K562 (cell line): Measurements from ENCODE around the gene IRF4. TPM values are rescaled to one million over a fixed set of nuclear protein-coding genes. Genes with fewer than 3 reads are reported as not detected.

ENCODE experiments used
- ATAC-seq: fragments of 200-7000 bp; cut with Tn5 transposase; 3 replicates; pipeline ENCODE4 v1.9.1; 2020; ENCODE audit warnings: moderate library complexity
- BruUV-seq: library from RNA; stranded (reverse); fragments of 400-500 nt; replicated peaks from 2 replicates; lab custom pipeline; 2021; lab: Mats Ljungman, UMichigan
- CTCF ChIA-PET: fragments of 300-600 bp; formaldehyde crosslinking; extraction: SDS; loops from one replicate; lab custom pipeline; 2021; ENCODE audit warnings: low intra/inter-chr PET ratio; lab: Yijun Ruan, JAX
- POLR2A ChIA-PET: fragments of 300-600, 350-650 bp; sonication (Branson Sonifier 250); formaldehyde crosslinking; extraction: SDS; loops from one replicate; lab custom pipeline; 2021; ENCODE audit warnings: antibody characterized with exemption, inconsistent platforms; lab: Yijun Ruan, JAX
- DNase-seq, 4 experiments: peaks; one replicate each; pipeline versions ENCODE4 v3.0.0 to v3.0.0-alpha.2; 2011 to 2018; ENCODE audit warnings: low spot score in 3 of 4, mixed read lengths in 3 of 4; ENCODE audit errors: extremely low read depth in 1 of 4
- FAIRE-seq: peaks from 2 replicates; lab custom pipeline; 2011; peaks lifted over from hg19 to GRCh38; lab: Jason Lieb, UNC
- H2AFZ ChIP-seq: 2 replicates; pipeline ENCODE4 v1.6.0; 2011; ENCODE audit warnings: low read depth, low read length, control low read depth, inconsistent platforms
- H3K27ac ChIP-seq: fragments of 200-600 bp; 3 replicates; pipeline ENCODE4 v1.8.0; 2011; ENCODE audit warnings: low read depth, mild to moderate bottlenecking, control low read depth, inconsistent platforms, low read length, moderate library complexity, mixed read lengths; ENCODE audit errors: extremely low read depth
- H3K27me3 ChIP-seq, 2 experiments: fragments of 300-600 bp in 1 of 2; 2 replicates in 1 of 2; 3 replicates in 1 of 2; pipeline versions ENCODE4 v1.6.0 to v1.8.0; 2011; ENCODE audit warnings: inconsistent platforms in 2 of 2, low read length in 2 of 2, mild to moderate bottlenecking in 1 of 2, mixed read lengths in 1 of 2, moderate library complexity in 1 of 2; ENCODE audit not compliant: control insufficient read depth in 2 of 2, insufficient read depth in 2 of 2
- H3K36me3 ChIP-seq: fragments of 300-600 bp; 3 replicates; pipeline ENCODE4 v1.8.0; 2011; ENCODE audit warnings: mild to moderate bottlenecking, low read length, inconsistent platforms; ENCODE audit not compliant: control insufficient read depth, insufficient read depth
- H3K4me1 ChIP-seq, 2 experiments: fragments of 200-600 bp in 1 of 2; replicated peaks in 1 of 2; 2 replicates in 1 of 2; 3 replicates in 1 of 2; pipeline versions ENCODE4 v1.5.1 to v1.8.0; 2011; ENCODE audit warnings: inconsistent platforms in 2 of 2, low read length in 2 of 2, mild to moderate bottlenecking in 1 of 2, mixed read lengths in 1 of 2, moderate library complexity in 1 of 2; ENCODE audit not compliant: control insufficient read depth in 2 of 2, insufficient read depth in 2 of 2
- H3K4me2 ChIP-seq: 2 replicates; pipeline ENCODE4 v1.6.1; 2011; ENCODE audit warnings: low read length, control low read depth, inconsistent platforms, mixed read lengths; ENCODE audit not compliant: insufficient read depth
- H3K4me3 ChIP-seq: fragments of 200-600 bp; sonication (generic), shearing (Covaris generic); 2 replicates; pipeline ENCODE4 v1.5.1; 2016; ENCODE audit warnings: control low read depth, inconsistent platforms
- H3K79me2 ChIP-seq: fragments of 200-600 bp; 3 replicates; pipeline ENCODE4 v1.8.0; 2011; ENCODE audit warnings: low read length, inconsistent platforms; ENCODE audit not compliant: control insufficient read depth, insufficient read depth
- H3K9ac ChIP-seq, 2 experiments: 2 replicates each; pipeline versions ENCODE4 v1.6.0 to v1.6.1; 2011; ENCODE audit warnings: low read depth in 2 of 2, low read length in 2 of 2, control low read depth in 1 of 2, inconsistent platforms in 1 of 2, mild to moderate bottlenecking in 1 of 2, mixed read lengths in 1 of 2; ENCODE audit not compliant: insufficient read depth in 1 of 2
- H3K9me1 ChIP-seq: one replicate; pipeline ENCODE4 v1.6.0; 2011; ENCODE audit warnings: inconsistent platforms, mild to moderate bottlenecking, low read length, moderate library complexity; ENCODE audit not compliant: control insufficient read depth, insufficient read depth
- H3K9me3 ChIP-seq: replicated peaks from 2 replicates; pipeline ENCODE4 v1.5.1; 2011; ENCODE audit warnings: low read depth, low read length, inconsistent platforms; ENCODE audit not compliant: control insufficient read depth, insufficient read depth
- H4K20me1 ChIP-seq: replicated peaks from 2 replicates; pipeline ENCODE4 v1.6.1; 2011; ENCODE audit warnings: low read length, inconsistent platforms, mixed read lengths; ENCODE audit not compliant: control insufficient read depth, insufficient read depth
- CREB5 ChIP-seq: fragments of 250-450 bp; sonication (Bioruptor Pico); IDR thresholded peaks from 2 replicates; pipeline ENCODE4 v1.5.0; 2020; ENCODE audit warnings: mild to moderate bottlenecking
- DLX4 ChIP-seq: fragments of 250-450 bp; sonication (Bioruptor Pico); IDR thresholded peaks from 2 replicates; pipeline ENCODE4 v1.6.1; 2021; ENCODE audit warnings: mild to moderate bottlenecking
- ILK ChIP-seq: fragments of 450-650 bp; IDR thresholded peaks from 2 replicates; pipeline ENCODE4 v1.6.1; 2016; ENCODE audit warnings: missing genetic modification characterization, low read depth, mild to moderate bottlenecking, missing compliant biosample characterization, moderate library complexity, borderline replicate concordance
- MED1 ChIP-seq: sonication (generic); formaldehyde crosslinking; IDR thresholded peaks from 2 replicates; pipeline ENCODE4 v1.8.1; 2023; ENCODE audit warnings: missing genetic modification reagents, borderline replicate concordance
- POLR2AphosphoS2 ChIP-seq: IDR thresholded peaks from 2 replicates; pipeline ENCODE4 v1.6.1; 2012; ENCODE audit warnings: low read length, improper control_type of control experiment
- RNF219 ChIP-seq: fragments of 250-450 bp; sonication (Bioruptor Pico); IDR thresholded peaks from 2 replicates; pipeline ENCODE4 v1.5.0; 2022; ENCODE audit warnings: mild to moderate bottlenecking
- XRCC5 ChIP-seq: fragments of 200-400 bp; formaldehyde crosslinking; IDR thresholded peaks from 2 replicates; pipeline ENCODE4 v1.6.1; 2017; ENCODE audit warnings: low read depth, mild to moderate bottlenecking, low read length
- ZMIZ1 ChIP-seq, 2 experiments: fragments of 150-350 bp in 1 of 2; IDR thresholded peaks; 2 replicates each; pipeline ENCODE4 v1.6.1; 2012 to 2016; ENCODE audit warnings: low read depth in 2 of 2, low read length in 2 of 2, mild to moderate bottlenecking in 1 of 2, moderate library complexity in 1 of 2
- WGBS: fragments of 100-300 bp; shearing (Covaris generic); methylation state at CpG from one replicate; pipeline ENCODE4 v1.1.6; 2016; ENCODE audit warnings: low coverage, mixed read lengths; ENCODE audit not compliant: insufficient coverage; ENCODE audit errors: missing lambda C conversion rate; 5-methylcytosine and 5-hydroxymethylcytosine counted together
- in situ Hi-C: fragments of 300-500 bp; cut with MboI; formaldehyde crosslinking; loops from 4 replicates; pipeline ENCODE4 v1.15.0; 2018; ENCODE audit warnings: inconsistent platforms, mixed read lengths
- intact Hi-C: fragments of 100-400 bp; cut with micrococcal nuclease; formaldehyde crosslinking; loops from 2 replicates; pipeline ENCODE4 v1.14.2; 2022
- polyA plus RNA-seq, 8 experiments: library from polyadenylated mRNA; depleted of rRNA in 4 of 8; stranded (reverse) in 5 of 8; unstranded in 3 of 8; fragments of >200 nt; fragmentation: Nextera tagmentation in 2 of 8; fragmentation: Illumina TruSeq in 1 of 8; extraction: Ambion mirVana in 2 of 8; extraction: Trizol in 1 of 8; gene quantifications; 2 replicates each; pipeline versions ENCODE4 v1.2.1 to v1.2.3, GENCODE V29; 2011 to 2014; ENCODE audit warnings: inconsistent platforms in 1 of 8, missing spikeins in 1 of 8
- total RNA-seq, 7 experiments: library from RNA; depleted of rRNA in 6 of 7; stranded (reverse); fragments of >200 nt in 6 of 7; fragmentation: Illumina TruSeq in 2 of 7; extraction: Trizol in 2 of 7; gene quantifications; 2 replicates each; pipeline versions ENCODE4 v1.2.1 to v1.2.3, GENCODE V29; 2011 to 2021; ENCODE audit warnings: low replicate concordance in 1 of 7

The IRF4 gene
- total and polyA plus RNA-seq, 9 of the 15 experiments (the other 6 are each of a cell fraction or from before 2014, with no cell fraction given), result 0.05 to 0.33 (median 0.09) TPM; not detected in 6

GRCh38 chr6:343226-343935 is 48.2 kb upstream of the IRF4 start:
- Histone ChIP-seq H3K27ac (no peak overlapping the region), H3K4me3 (no peak overlapping the region), H3K79me2 (no peaks in the 10 kb centered on the region), H3K4me2 (no peak overlapping the region), H2AFZ (no peak overlapping the region), H3K36me3 (no peaks in the 10 kb centered on the region), H3K9ac (no peak overlapping the region), H3K9me1 (no peaks in the 10 kb centered on the region), H3K4me1 (peaks cover 20 to 37% of the 10 kb centered on the region in 2 experiments), H3K27me3 (peaks cover 0 to 17% of the 10 kb centered on the region in 2 experiments; a peak in 3 of 5 replicates), H4K20me1 (peaks cover 10% of the 10 kb centered on the region; the same call in 1 of the 2 replicates), H3K9me3 (no peaks in the 10 kb centered on the region)
- ChIA-PET CTCF (no interaction called here), POLR2A (interaction anchor here (1.2 kb wide), 1 partner anchor 21 kb away, joined by 3 read pairs; no protein-coding TSS in a partner anchor)
- intact Hi-C loops, result no loop called here
- no peak for FAIRE-seq
- TF ChIP-seq POLR2AphosphoS2 (no peak), DLX4 (CRISPR knock-in tag) (no peak), RNF219 (CRISPR knock-in tag) (no peak), CREB5 (CRISPR knock-in tag) (no peak), ILK (tag) (no peak), XRCC5 (no peak), ZMIZ1 (IDR thresholded peaks at IDR 0.05; ENCODE audit: low read depth in 2 of 2, low read length in 2 of 2) (no peak), MED1 (CRISPR knock-in tag) (no peak)
- no peak for DNase-seq
- WGBS, result 29% methylated on average over 10 of the region's 10 CpGs
- in situ Hi-C loops, result no loop called here
- ATAC-seq, result no peak
- BruUV-seq, result no TSS peak
